ENCODE data around the gene LLPH.

DNA sequence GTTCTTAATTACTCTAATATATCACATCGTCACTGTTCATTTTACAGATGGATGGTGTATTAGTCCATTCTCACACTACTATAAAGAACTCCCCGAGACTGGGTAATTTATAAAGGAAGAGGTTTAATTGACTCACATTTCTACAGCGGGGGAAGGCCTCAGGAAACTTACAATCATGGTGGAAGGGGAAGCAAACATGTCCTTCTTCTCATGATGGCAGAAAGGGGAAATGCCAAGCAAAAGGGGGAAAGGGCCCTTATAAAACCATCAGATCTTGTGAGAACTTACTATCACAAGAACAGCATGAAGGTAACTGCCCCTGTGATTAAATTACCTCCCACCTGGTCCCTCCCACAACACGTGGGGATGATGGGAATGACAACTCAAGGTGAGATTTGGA, 32.7 kb upstream of the LLPH start:
- TF ChIP-seq, protein P1, sequence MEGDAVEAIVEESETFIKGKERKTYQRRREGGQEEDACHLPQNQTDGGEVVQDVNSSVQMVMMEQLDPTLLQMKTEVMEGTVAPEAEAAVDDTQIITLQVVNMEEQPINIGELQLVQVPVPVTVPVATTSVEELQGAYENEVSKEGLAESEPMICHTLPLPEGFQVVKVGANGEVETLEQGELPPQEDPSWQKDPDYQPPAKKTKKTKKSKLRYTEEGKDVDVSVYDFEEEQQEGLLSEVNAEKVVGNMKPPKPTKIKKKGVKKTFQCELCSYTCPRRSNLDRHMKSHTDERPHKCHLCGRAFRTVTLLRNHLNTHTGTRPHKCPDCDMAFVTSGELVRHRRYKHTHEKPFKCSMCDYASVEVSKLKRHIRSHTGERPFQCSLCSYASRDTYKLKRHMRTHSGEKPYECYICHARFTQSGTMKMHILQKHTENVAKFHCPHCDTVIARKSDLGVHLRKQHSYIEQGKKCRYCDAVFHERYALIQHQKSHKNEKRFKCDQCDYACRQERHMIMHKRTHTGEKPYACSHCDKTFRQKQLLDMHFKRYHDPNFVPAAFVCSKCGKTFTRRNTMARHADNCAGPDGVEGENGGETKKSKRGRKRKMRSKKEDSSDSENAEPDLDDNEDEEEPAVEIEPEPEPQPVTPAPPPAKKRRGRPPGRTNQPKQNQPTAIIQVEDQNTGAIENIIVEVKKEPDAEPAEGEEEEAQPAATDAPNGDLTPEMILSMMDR (IDR thresholded peaks at IDR 0.05; ENCODE audit: low read length), result no peak
- no peak for TF ChIP-seq EZH2 (IDR thresholded peaks at IDR 0.05; ENCODE audit: borderline replicate concordance, low read length)

Measured in OCI-LY1 (cell line).